T-helper 1 cell (primary cell): ENCODE measurements around the gene MED16.
"Not testable (repeated sequence)": the region's sequence is repeated elsewhere in the genome, so short reads cannot be mapped to it uniquely, and the experiment has no call there.

ENCODE experiments used
- DNase-seq, 5 donors: peaks; one replicate each; pipeline ENCODE4 v3.0.0-alpha.2; 2012 to 2020

The MED16 gene

DNA sequence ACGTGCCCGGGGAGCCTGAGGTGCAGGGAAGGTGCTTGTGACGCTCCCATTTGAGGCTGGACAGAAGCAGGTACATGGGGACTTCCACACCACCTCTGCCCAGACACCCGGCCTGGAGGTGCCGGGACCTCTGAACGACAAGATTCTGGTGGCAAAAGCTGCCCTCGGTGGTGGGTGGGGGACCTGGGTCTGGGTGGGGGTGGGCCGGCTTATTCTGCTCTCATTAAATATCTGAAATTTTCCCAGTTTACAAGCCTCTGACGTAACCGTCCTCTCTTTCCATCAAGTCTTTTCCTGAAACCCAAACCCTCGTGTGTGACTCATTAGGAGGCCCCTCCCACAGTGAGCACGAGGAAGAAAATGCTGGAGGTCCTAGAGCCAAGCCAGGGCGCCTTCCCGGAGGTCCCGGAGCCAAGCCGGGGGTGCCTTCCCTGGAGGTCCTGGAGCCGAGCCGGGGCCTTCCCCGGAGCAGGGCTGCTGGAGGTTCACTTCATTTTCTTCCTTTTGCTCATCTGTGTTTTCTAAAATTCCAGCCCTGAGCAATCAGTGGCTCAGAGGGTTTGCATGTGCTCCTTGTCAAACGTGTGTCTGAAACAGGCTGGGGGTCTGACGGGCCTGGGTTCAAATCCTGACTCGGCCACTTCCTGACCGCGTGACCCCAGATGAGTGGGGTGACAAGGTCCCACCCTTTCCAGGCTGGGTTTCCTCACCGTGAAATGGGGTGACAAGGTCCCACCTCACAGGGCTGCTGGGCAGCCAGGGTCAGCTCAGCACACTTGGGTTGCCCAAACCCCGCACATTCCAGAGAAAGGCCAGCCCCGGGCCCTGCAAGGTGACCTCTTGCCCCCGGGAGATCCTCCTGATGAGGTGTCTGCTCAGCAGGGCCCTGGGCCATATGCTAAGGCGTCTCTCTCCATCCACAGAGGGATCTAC lies 23.5 kb downstream of the MED16 start:
- no peak for DNase-seq

DNA sequence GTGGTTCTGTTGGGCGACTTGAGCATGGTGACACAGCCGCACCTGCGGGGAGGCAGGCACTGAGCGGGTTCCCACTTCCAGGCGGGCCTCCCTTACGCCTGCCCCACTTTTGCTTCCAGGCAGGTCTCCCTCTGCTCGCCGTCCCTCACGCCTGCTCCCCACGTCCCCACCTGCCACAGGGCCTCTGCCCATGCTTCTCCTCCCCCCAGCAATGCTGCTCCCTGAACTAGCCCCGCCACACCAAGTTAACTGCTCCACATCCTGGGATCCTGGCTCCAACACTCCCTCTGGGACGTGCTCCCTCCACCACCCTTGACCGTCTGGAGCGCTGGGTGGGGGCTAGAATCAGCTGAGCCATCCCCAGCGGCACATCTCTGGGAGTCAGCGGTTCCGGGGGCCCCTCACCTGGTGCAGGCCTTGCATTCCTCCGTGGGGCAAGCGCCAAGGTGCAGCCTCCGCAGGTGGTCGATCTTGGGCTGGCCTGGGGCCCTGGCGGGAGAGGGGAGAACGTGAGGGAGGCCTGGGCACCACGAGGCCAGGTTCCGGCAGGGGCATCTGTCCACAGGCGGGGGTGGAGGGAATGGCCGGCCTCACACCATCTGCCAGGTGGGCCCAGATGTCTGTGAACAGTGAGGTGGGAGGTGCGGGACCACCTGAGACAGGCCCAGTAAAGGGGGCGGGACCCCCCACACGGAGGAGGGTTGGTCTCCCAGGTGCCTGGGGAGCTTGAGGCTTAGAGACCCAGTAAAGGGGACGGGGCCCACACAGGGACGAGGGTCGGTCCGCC lies 24.3 kb downstream of the MED16 start:
- no peak for DNase-seq

DNA sequence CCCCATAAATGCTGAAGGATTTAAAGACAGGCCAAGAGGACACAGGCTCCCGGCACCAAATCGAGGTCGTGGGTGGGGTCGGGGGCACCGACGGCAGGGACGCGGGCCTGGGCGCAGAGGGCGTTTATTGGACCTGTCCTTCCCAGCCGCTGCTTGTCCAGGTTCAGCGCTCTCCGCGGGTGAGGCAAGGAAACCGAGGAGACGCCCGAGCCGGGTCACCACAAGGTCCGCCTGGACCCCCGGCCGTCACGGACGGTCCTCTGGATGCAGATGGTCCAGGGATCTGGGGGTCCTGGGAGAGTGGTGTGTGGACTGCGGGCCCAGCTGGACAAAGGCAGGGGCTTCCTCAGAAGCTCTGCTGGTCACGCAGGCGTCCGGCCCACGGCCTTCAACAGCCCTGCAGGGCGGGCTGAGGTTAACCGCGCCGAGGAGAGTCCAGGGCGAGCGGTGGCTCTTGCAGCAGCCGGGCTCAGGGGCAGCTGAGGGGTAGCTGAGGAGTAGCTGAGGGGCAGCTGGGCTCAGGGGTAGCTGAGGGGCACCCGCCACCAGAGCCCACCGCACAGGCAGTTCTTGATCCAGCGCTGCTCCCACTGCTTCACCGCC lies 25.0 kb downstream of the MED16 start:
- no peak for DNase-seq

DNA sequence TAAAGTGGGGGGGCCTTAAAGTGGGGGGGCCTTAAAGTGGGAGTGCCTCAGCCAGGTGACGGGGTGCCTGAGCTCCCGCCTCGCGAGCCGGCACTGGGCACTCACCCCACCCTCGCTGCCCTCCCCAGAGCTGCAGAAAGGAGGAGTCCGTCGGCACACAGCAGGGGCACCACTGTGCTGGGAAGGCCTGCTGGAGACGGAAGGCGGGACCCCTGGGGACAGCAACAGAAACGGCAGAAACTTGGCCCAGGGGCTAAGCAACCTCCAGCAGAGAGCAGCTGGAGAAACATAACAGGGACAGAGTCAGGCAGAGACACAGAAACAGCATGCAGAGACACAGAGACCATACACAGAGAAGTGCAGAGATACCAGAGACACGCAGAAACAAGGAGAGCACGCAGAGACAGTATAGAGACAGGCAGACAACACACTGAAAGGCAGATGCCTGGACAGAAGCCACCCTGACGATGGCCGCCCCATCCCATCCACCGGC lies 25.6 kb downstream of the MED16 start:
- DNase-seq = no peak

DNA sequence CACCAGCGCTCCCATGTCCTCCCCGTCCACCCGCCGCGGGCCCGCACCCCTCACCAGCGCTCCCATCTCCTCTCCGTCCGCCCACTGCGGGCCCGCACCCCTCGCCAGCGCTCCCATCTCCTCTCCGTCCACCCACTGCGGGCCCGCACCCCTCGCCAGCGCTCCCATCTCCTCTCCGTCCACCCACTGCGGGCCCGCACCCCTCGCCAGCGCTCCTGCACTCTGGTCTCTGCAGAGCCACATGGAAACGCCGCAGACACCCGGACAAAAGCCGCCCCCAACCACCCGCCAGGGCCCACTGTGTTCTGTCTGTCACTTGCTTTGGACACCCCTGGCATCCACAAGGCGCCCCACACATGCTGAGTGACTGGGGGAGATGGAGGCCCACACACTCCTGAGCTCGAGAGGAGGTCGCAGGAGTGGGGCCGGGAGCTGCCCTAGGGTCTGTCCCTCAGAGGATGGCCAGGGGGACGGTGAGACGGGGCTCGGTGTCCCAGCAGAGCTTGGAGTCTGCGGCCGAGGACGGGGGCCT lies 26.2 kb downstream of the MED16 start:
- DNase-seq = no peak

DNA sequence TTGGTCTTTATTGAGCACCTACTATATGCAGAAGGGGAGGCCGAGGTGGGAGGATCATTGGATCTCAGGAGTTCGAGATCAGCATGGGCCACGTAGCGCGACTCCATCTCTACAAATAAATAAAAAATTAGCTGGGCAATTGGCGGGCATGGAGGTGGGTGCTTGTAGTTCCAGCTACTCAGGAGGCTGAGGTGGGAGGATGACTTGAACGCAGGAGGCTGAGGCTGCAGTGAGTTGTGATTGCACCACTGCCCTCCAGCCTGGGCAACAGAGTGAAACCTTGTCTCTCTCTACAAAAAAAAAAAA lies 29.7 kb downstream of the MED16 start:
- DNase-seq = no peak

DNA sequence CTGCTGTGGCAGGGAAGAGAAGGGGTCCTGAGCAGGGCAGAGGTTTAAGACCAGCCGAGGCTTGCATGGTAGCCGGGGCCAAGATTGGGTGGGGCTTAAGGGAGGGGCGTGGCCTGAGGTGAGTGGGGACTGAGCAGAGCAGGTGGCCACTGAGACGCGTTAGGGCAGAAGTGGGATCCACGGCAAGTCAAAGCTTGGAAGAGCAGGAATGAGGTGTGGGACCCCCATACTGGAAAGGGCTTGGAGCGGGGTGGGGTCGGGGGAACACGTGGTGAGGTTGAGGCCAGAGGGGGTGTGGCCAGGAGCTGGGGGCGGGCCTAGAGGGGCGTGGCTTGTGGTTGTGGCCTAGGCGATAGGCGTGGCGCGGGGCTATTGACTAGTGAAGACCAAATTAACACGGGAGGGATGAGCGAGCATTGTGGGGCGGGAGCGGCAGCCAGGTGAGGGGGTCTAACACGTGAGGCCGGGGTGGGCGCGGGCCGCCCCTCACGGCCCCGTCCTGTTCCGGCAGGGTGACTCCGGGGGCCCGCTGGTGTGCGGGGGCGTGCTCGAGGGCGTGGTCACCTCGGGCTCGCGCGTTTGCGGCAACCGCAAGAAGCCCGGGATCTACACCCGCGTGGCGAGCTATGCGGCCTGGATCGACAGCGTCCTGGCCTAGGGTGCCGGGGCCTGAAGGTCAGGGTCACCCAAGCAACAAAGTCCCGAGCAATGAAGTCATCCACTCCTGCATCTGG lies 30.2 kb downstream of the MED16 start:
- DNase-seq = peak; percentile 59 to 83 (median 73)

DNA sequence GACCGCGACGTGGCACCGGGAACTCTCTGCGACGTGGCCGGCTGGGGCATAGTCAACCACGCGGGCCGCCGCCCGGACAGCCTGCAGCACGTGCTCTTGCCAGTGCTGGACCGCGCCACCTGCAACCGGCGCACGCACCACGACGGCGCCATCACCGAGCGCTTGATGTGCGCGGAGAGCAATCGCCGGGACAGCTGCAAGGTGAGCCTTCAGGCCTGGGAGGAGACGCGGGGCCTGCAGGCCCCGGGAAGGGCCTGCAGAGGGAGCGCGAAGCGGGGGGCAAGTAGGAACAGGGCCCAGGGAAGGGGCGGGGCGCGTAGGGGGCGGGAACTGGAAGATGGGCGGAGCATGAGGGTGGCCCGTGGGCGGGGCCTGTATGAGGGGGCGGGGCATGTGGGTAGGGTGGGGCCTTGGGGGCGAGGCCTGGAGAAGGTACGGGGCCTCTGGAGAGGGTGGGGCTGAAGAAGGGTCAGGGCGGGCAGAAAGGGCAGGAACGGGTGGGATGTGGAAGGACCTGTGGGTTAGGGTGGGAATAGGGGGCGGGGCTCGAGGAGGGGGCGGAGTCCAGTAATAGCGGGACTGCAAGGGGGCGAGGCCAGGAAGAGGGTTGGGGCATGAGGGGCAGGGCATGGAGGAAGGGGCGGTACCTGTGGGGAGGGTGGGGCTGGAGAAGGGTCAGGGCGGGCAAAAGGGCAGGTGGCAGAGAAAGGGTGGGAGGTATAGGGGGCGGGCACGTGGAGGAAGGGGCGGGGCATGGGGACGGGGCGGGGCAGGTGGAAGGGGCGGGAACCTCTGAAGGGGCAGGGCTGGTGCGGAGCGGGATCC lies 31.0 kb downstream of the MED16 start:
- DNase-seq = peak; percentile 41 to 78 (median 65)

DNA sequence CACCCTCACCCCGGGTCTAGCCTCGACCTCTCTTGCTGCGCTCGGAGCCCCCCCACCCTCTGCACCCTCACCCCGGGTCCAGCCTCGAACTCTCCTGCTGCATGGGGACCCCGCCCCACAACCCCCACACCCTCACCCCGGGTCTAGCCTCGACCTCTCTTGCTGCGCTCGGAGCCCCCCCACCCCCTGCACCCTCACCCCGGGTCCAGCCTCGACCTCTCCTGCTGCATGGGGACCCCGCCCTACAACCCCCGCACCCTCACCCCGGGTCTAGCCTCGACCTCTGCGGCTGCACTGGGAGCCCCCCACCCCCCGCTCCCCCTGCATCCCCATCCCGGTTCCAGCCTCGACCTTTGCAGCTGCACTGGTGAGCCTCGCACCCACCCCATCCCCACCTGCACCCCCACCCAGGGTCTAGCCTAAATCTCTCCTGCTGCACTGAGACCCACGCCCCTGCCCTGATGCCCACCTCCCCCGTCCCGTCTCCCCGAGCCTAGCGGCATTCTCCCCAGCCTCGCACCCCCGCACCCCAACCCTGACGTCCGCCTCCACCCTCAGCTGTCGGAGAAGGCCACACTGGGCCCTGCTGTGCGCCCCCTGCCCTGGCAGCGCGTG lies 31.7 kb downstream of the MED16 start:
- no peak for DNase-seq

DNA sequence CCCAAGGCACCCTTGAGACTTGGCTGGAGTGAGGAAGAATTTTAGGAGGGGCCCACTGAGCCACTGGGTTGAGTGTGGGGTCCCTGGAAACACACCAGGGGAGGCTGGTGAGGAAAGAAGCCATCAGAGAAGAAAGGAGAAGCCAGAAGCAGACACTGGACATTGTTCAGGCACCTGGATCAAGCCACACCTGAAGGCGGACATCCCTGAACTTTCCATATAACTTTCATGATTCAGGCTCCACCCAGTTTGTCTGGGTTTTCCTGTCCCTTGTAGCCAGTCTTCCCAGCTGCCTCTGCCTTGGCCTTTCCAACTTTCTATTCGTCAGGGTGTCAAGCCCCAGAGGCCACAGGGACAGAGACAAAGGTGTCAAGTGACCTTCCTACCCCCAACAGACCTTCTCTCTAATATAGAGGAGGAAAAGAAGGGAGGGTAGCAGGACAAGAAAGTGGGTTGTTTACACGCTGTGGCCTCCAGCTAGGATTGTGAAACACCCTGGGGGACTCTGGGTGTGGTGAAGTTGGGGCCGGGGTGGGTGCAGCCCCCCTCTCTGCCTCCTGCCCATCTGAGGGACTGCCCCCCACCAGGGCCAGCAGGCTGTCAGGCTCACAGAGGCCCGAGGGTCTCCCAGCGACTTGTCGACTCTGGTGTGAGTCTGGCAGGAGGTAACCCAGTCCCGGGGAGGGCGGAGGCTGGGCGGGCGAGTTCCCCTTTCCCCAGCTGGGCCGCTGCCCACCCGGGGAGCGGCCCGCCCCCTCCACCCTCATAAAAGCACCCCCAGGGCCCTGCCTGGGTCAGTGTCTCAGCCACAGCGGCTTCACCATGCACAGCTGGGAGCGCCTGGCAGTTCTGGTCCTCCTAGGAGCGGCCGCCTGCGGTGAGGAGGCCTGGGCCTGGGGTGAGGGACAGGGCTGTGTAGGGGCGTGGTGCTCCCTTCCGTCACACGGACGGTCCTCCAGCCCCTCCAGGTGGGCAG lies 33.8 kb downstream of the MED16 start, which contains the start of gene CFD:
Gene CFD (plus strand): TSS at position 797 of the 976 bp plus-strand sequence. CDS start 26 bp downstream, at position 823.
- DNase-seq = no peak

DNA sequence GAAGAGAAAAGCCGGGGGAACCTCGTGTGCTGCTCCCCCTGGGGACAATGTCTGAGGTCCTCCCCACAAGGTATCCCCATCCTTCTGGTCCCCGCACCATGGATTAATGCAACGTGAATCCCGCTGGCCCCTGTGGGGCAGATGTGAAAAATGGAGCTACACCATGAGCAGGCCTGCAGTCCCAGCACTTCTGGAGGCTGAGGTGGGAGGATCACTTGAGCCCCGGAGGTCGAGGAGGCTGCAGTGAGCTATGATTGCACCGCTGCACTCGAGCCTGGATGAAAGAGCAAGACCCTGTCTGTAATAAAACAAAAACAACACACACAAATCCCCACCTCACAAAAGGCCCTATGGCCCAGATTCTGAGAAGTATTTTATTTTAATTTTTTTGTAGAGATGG lies 34.7 kb downstream of the MED16 start:
- DNase-seq = no peak

DNA sequence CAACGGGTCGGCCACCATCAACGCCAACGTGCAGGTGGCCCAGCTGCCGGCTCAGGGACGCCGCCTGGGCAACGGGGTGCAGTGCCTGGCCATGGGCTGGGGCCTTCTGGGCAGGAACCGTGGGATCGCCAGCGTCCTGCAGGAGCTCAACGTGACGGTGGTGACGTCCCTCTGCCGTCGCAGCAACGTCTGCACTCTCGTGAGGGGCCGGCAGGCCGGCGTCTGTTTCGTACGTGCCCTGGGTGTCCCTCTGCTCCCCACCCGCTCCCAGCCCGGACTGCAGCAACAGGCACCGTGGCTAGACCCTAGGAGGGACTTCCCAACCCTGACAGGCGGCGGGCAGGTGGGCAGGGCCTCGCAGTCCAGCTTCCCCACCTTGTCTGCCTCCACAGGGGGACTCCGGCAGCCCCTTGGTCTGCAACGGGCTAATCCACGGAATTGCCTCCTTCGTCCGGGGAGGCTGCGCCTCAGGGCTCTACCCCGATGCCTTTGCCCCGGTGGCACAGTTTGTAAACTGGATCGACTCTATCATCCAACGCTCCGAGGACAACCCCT lies 37.3 kb downstream of the MED16 start:
- no peak for DNase-seq

DNA sequence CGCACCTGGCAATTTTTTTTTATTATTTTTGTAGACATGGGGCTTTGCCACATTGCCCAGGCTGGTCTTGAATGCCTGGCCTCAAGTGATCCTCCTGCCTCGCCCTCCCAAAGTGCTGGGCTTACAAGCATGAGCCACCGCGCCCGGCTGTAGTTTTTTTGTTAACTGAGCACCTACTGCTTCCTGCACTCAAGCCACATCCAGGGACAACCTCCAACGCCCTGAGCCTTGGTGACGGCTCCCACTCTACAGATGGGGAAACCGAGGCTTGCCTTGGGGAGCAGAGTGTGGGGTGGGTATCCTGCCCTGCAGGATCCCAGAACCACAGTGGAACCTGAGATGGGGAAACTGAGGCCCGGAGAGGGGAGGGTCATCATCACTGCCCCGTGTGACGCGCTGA lies 37.8 kb downstream of the MED16 start:
- no peak for DNase-seq

DNA sequence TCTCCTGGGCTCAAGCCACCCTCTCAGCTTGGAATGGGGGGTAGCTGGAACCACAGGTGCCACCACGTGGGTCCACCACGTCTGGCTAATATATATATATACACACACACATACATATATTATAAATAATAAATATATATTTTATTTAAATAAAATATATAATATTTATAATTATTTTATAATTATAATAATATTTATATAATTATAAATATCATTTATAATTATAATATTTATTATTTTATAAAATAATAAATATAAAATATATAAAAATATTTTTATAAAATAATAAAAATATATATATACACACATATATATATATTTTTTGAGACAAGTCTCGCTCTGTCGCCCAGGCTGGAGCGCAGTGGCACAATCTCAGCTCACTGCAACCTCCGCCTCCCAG lies 38.4 kb downstream of the MED16 start:
- DNase-seq = no peak

DNA sequence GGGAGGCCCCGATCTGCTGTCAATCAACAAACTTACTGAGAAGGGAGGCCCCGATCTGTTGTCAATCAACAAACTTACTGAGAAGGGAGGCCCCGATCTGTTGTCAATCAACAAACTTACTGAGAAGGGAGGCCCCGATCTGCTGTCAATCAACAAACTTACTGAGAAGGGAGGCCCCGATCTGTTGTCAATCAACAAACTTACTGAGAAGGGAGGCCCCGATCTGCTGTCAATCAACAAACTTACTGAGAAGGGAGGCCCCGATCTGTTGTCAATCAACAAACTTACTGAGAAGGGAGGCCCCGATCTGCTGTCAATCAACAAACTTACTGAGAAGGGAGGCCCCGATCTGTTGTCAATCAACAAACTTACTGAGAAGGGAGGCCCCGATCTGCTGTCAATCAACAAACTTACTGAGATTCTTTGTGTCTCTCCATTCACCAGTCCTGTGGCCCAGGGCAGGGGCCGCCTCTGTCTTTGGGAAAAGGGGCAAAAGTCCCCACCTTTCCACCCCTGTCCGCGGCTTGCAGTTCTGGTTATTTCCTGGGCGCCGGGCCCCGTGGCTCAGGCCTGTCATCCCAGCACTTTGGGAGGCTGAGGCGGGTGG lies 39.3 kb downstream of the MED16 start:
- DNase-seq = not testable (repeated sequence)

DNA sequence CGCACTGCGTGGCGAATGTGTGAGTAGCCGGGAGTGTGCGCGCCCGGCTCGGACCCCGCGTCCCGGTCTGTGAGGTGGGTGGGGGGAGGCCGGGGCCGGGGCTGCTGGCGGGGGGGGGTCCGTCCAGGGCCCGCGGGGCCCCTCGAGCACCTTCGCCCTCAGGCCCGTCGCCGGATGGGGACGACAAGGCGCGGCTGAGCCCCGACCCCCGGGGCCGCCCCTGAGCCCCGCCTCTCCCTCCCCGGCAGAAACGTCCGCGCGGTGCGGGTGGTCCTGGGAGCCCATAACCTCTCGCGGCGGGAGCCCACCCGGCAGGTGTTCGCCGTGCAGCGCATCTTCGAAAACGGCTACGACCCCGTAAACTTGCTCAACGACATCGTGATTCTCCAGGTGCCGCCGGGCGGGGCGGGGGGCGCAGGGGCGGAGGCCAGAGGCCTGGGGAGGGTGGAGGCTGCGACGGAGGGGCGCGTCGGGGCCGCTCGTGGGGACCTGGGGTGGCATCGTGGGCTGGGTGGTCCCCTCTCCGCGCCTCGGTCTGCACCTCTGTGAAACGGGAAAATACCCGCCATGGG lies 39.9 kb downstream of the MED16 start:
- DNase-seq = no peak

DNA sequence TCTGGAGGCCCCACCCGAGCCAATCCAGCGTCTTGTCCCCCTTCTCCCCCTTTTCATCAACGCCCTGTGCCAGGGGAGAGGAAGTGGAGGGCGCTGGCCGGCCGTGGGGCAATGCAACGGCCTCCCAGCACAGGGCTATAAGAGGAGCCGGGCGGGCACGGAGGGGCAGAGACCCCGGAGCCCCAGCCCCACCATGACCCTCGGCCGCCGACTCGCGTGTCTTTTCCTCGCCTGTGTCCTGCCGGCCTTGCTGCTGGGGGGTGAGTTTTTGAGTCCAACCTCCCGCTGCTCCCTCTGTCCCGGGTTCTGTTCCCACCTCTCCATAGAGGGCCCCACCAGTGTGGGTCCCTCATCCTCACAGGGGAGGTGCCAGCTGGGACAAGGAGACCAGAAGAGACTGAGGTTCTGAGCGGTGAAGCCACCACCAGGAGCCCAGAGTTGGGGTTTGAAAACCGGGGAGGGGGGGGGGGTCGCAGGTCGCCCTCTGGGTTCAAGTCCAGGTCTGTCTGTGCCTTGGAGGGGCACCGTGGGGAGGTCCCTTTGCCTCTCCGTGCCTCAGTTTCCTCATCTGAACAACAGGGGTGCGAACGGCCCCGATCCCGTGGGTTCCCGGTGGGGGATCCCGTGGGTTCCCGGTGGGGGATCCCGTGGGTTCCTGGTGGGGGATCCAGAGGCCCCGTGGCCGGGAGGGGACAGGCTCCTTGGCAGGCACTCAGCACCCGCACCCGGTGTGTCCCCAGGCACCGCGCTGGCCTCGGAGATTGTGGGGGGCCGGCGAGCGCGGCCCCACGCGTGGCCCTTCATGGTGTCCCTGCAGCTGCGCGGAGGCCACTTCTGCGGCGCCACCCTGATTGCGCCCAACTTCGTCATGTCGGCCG lies 40.6 kb downstream of the MED16 start, which contains the start of gene ELANE:
Gene ELANE (plus strand): TSS at position 168 of the 878 bp plus-strand sequence. CDS start 26 bp downstream, at position 194.
- no peak for DNase-seq
